ENCODE measurements around the gene FARSA. TPM values are rescaled to one million over a fixed set of nuclear protein-coding genes. Genes with fewer than 3 reads are reported as not detected.
A peak's percentile ranks its signal among the peaks of the same experiment; 100 is the strongest.
"Not testable (repeated sequence)": the region's sequence is repeated elsewhere in the genome, so short reads cannot be mapped to it uniquely, and the experiment has no call there.

FARSA gene
- total RNA-seq, 4 donors from 2014 or later: 4.6 to 47.8 (median 20.5) TPM

DNA sequence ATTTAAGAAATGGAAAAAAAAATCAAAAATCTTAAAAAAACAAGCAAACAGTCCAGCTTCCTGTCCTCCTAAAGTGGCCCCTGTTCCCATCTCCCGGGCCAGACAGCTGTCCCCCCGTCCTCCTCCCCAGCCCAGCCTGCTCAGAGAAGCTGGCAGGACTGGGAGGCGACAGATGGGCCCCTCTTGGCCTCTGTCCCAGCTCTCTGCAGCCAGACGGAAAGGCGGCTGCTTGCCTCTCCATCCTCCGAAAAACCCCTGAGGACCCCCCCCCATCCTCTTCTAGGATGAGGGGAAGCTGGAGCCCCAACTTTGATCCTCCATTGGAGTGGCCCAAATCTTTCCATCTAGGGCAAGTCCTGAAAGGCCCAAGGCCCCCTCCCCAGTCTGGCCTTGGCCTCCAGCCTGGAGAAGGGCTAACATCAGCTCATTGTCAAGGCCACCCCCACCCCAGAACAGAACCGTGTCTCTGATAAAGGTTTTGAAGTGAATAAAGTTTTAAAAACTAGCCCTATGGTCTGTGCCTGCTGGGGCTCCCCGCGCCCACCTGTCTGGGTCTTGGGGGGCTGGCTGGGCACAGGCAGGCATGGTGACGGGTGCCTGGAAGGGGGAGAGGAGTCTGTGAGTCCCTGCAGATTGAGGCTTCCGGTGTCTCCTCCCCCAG, 19.8 kb upstream of the FARSA start:
- H3K27ac ChIP-seq: peak overlapping the region in 1 of 2 donors; percentile 21
- H3K4me1 ChIP-seq: no peaks in the 10 kb centered on the region
- intact Hi-C loops (cut with DNase I; ENCODE audit: low total_unique reads): no loop called here
- H3K27me3 ChIP-seq: no peaks in the 10 kb centered on the region
- TF ChIP-seq, protein P1, sequence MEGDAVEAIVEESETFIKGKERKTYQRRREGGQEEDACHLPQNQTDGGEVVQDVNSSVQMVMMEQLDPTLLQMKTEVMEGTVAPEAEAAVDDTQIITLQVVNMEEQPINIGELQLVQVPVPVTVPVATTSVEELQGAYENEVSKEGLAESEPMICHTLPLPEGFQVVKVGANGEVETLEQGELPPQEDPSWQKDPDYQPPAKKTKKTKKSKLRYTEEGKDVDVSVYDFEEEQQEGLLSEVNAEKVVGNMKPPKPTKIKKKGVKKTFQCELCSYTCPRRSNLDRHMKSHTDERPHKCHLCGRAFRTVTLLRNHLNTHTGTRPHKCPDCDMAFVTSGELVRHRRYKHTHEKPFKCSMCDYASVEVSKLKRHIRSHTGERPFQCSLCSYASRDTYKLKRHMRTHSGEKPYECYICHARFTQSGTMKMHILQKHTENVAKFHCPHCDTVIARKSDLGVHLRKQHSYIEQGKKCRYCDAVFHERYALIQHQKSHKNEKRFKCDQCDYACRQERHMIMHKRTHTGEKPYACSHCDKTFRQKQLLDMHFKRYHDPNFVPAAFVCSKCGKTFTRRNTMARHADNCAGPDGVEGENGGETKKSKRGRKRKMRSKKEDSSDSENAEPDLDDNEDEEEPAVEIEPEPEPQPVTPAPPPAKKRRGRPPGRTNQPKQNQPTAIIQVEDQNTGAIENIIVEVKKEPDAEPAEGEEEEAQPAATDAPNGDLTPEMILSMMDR (IDR thresholded peaks at IDR 0.05): no peak
- no peak for TF ChIP-seq POLR2A (IDR thresholded peaks at IDR 0.05)
- no peak overlapping the region for H3K4me3 ChIP-seq
- no peaks in the 10 kb centered on the region for H3K9me3 ChIP-seq
- no peaks in the 10 kb centered on the region for H3K36me3 ChIP-seq
- no peak for DNase-seq

DNA sequence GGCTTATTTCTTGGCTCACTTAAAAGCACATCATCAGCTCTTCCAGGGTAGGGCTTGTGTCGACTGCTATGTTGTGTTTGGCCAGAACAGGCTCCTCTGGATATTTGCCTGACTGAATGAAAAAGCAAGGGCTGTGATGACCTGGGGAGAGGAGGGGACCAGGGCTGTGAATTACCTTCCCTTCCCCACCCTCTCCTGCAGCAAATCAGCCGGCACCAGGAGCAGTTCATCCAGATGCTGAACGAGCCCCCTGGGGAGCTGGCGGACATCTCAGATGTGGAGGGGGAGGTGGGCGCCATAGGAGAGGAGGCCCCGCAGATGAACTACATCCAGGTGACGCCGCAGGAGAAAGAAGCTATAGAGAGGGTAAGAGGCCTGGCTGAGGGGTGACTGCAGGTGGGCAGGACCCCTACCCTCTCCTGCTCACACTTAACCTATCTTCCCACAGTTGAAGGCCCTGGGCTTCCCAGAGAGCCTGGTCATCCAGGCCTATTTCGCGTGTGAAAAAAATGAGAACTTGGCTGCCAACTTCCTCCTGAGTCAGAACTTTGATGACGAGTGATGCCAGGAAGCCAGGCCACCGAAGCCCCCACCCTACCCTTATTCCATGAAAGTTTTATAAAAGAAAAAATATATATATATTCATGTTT, 19.1 kb upstream of the FARSA start:
- Histone ChIP-seq H3K27ac (peak overlapping the region in 1 of 2 donors; percentile 21), H3K27me3 (no peaks in the 10 kb centered on the region), H3K36me3 (no peaks in the 10 kb centered on the region), H3K9me3 (no peaks in the 10 kb centered on the region), H3K4me1 (no peaks in the 10 kb centered on the region), H3K4me3 (no peak overlapping the region)
- no peak for DNase-seq
- TF ChIP-seq, protein P1 (IDR thresholded peaks at IDR 0.05): no peak
- TF ChIP-seq POLR2A (IDR thresholded peaks at IDR 0.05): no peak
- intact Hi-C loops (cut with DNase I; ENCODE audit: low total_unique reads): no loop called here

DNA sequence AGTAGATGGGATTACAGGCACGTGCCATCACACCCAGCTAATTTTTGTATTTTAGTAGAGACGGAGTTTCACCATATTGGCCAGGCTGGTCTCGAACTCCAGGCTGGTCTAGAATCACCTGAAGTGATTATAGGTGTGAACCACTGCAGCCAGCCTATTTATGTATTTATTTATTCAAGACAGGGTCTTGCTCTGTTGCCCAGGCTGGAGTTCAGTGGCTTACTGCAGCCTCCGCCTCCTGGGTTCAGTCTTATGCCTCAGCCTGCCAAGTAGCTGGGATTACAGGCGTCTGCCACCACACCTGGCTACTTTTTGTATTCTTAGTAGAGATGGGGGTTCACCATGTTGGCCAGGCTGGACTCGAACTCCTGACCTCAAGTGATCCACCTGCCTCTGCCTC, 18.5 kb upstream of the FARSA start:
- H3K36me3 ChIP-seq; H3K27me3 ChIP-seq; H3K9me3 ChIP-seq; H3K27ac ChIP-seq; intact Hi-C loops (cut with DNase I; ENCODE audit: low total_unique reads); H3K4me1 ChIP-seq; H3K4me3 ChIP-seq; DNase-seq: not testable (repeated sequence)

DNA sequence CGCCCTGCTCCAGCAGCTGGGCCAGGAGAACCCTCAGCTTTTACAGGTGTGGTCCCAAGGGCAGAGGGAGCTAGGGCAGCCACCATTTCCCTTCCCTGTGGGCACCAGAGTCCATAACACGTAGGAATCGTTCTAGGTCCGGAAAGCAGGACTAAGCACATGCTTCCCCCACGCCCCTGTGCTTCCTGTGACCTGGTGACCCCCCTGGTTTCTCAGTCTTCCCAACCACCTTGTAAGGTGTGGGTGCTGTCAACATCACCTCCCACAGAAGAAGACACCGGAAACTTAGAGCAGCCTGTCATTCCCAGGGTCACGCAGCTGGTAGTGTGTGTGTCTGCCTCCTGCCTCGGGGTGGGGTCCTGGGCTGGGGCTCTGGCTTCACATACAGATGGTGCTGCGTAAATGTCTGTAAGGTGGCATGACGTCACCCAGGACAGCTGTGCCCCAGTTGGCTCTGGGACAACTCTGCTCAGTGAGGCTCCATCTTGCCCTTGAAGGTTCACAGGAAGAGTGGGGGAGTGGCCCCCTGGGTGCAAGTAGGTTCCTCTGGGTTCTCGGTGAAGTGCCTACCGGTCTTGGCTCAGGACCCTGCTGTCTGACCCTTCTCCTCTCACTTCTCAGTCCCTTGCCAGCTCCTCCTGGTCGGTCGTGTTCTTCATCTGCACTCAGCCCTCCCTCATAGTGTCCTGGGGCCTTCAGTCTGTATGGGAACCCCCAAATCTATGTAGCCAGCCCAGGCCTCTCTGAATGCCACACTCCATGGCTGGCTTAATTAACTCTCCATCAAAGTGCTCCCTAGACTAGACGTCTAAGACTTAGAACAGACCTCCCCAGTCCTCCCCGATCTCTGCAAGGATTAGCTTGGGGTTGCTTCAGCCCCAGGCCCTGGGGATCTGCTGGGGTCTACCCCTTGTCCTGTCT, 16.1 kb upstream of the FARSA start:
- DNase-seq: no peak
- H3K4me3 ChIP-seq: no peak overlapping the region
- H3K4me1 ChIP-seq: no peaks in the 10 kb centered on the region
- no peaks in the 10 kb centered on the region for H3K27me3 ChIP-seq
- intact Hi-C loops (cut with DNase I; ENCODE audit: low total_unique reads): no loop called here
- no peak for TF ChIP-seq POLR2A (IDR thresholded peaks at IDR 0.05)
- TF ChIP-seq, protein P1 (IDR thresholded peaks at IDR 0.05): no peak
- no peaks in the 10 kb centered on the region for H3K36me3 ChIP-seq
- no peak overlapping the region for H3K27ac ChIP-seq
- no peaks in the 10 kb centered on the region for H3K9me3 ChIP-seq

DNA sequence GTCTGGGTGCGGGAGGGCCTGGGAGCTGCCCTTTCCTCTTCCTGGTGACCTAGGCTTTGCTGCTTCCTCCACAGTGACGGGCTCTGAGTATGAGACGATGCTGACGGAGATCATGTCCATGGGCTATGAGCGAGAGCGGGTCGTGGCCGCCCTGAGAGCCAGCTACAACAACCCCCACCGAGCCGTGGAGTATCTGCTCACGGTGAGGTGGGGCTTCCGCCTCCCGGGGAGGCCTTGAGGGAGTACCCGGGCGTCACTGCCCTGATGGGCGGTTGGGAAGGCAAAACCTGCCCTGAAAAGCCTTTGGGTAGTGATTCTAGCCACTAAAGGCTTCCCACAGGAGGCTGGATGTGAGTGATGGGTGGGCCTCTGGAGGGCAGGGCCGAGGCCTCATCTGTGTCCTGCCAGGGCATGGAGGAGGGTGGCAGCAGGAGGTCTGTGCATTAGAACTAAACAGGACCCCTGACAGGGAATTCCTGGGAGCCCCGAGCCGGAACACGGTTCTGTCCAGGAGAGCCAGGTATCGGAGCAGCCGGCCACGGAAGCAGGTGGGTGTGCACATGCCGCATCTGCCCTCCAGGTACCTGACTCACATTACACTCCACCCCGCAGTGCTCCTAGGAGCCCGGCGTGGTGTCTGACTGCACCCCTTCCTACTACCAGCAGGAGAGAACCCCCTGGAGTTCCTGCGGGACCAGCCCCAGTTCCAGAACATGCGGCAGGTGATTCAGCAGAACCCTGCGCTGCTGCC, 15.3 kb upstream of the FARSA start:
- H3K4me3 ChIP-seq: no peak overlapping the region
- H3K4me1 ChIP-seq: no peaks in the 10 kb centered on the region
- H3K27ac ChIP-seq: no peak overlapping the region
- H3K9me3 ChIP-seq: no peaks in the 10 kb centered on the region
- TF ChIP-seq, protein P1 (IDR thresholded peaks at IDR 0.05): no peak
- no peak for TF ChIP-seq POLR2A (IDR thresholded peaks at IDR 0.05)
- H3K27me3 ChIP-seq: no peaks in the 10 kb centered on the region
- DNase-seq: no peak
- no peaks in the 10 kb centered on the region for H3K36me3 ChIP-seq
- intact Hi-C loops (cut with DNase I; ENCODE audit: low total_unique reads): no loop called here

Measured in uterus (tissue), 4 donors.